ENCODE measurements around the gene TBRG4. TPM values are rescaled to one million over a fixed set of nuclear protein-coding genes. Genes with fewer than 3 reads are reported as not detected.

Gene TBRG4
- 39.3 and 57.9 TPM in 2 replicates for total RNA-seq

GRCh38 chr7:45111298-45112223 is at the start of gene TBRG4:
TBRG4 (minus strand) TSS chr7:45111697; CDS start chr7:45109237, 2,460 bp downstream.

GRCh38 chr7:45157653-45158401 is 46.3 kb upstream of the TBRG4 start, which contains the start of gene RAMP3:
RAMP3 (plus strand) TSS chr7:45157791; CDS start chr7:45157829, 38 bp downstream.

GRCh38 chr7:45088821-45089340 is 22.6 kb downstream of the TBRG4 start, which contains the start of gene NACAD:
NACAD (minus strand) TSS chr7:45088969; CDS start chr7:45088894, 75 bp downstream.

Other genes starting within 250 kb of the TBRG4 start
- 15.7 and 18.0 TPM in 2 replicates for gene PURB, start 226.2 kb downstream of the TBRG4 start, total RNA-seq
- under 0.01 TPM in 2 replicates for gene MYO1G, start 132.7 kb downstream of the TBRG4 start, total RNA-seq
- gene CCM2, start 111.5 kb downstream of the TBRG4 start, total RNA-seq: 45.9 and 56.3 TPM in 2 replicates
- 0.53 and 0.75 TPM in 2 replicates for gene NACAD, start 22.7 kb downstream of the TBRG4 start, total RNA-seq
- gene RAMP3, start 46.1 kb upstream of the TBRG4 start, total RNA-seq: not detected in 2 replicates

Measured in aortic smooth muscle cell (primary cell).